ENCODE data around the gene ZDHHC4. TPM values are rescaled to one million over a fixed set of nuclear protein-coding genes. Genes with fewer than 3 reads are reported as not detected.

ZDHHC4 gene
- total and polyA plus RNA-seq, 2 of the 8 experiments (the other 6 are each of a cell fraction or from before 2014, with no cell fraction given) = 50.2 to 171 TPM

DNA sequence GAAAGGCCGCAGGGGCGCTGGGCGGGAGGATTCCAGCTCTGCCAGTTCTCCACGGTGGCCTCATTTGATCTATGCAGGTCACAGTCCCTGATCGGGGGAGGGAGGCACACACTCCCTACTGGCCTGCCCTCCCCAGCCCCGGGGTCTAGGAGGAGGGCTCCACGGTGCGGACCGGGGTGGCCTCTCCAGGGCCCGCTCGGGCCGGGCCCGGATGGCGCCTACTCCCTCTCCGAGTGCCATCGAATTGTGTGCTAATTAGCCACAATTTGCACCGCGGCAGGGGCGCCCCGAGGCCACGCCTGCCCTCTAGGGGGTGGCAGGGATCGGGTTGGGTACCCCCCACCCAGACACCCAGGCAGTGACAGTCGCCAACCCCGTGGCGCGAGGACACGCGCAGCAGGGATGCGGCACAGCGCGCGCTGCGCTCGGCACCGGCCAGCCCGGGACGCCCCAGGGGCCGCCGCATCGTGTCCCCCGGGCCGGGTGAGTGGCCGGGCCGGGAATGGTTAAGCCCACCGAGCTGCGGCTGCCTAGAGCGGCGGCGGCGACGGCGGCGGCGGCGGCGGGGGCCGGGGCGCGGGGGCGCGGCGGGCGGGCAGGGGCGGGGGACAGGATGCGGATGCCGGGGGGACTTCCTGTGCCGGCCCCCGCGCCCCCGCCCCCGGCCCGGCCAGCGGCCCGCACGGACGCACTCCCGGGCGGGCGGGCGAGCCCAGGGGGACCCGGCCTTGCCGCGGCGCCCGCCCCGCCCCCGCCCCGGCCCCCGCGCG is 37.9 kb downstream of the ZDHHC4 start, which contains the start of gene ZNF853 (continued):
- no peak; the same call in 1 of the 2 replicates for TF ChIP-seq SUZ12 (IDR thresholded peaks at IDR 0.05; ENCODE audit: low read length)
- no peak for TF ChIP-seq TEAD4 (IDR thresholded peaks at IDR 0.05; ENCODE audit: low read depth, low read length)
- peak; percentile 57 for TF ChIP-seq KDM4A (IDR thresholded peaks at IDR 0.05; ENCODE audit: low read depth, low read length, severe bottlenecking)
- no peak for TF ChIP-seq MAFK (IDR thresholded peaks at IDR 0.05; ENCODE audit: low read depth, low read length)
- TF ChIP-seq USF2 (IDR thresholded peaks at IDR 0.05; ENCODE audit: low read length) = no peak
- no peak for TF ChIP-seq TCF12 (IDR thresholded peaks at IDR 0.05; ENCODE audit: low read depth, low read length)

Measured in H1 (cell line).